GM23338 (cell line): ENCODE data around the gene ADAMTSL5. TPM values are rescaled to one million over a fixed set of nuclear protein-coding genes. Genes with fewer than 3 reads are reported as not detected.

Experiments used
- ATAC-seq: fragments of 200-7000 bp; cut with Tn5 transposase; 3 replicates; pipeline ENCODE4 v1.9.1; 2020
- DNase-seq: peaks from one replicate; pipeline ENCODE4 v3.0.0-alpha.2; 2015; ENCODE audit warnings: low spot score
- H2AFZ ChIP-seq: fragments of 200-600 bp; sonication (generic); 2 replicates; pipeline ENCODE4 v1.8.0; 2016; ENCODE audit warnings: antibody characterized with exemption, mild to moderate bottlenecking, moderate library complexity
- H3F3A ChIP-seq: fragments of 200-600 bp; sonication (generic); replicated peaks from 2 replicates; pipeline ENCODE4 v1.8.0; 2017; ENCODE audit warnings: antibody characterized with exemption, mixed run types, low read depth
- H3K27ac ChIP-seq: fragments of 200-600 bp; sonication (generic); 2 replicates; pipeline ENCODE4 v1.6.1; 2016; ENCODE audit warnings: low read depth
- H3K27me3 ChIP-seq: fragments of 200-600 bp; sonication (generic); 2 replicates; pipeline ENCODE4 v1.8.0; 2016; ENCODE audit warnings: mild to moderate bottlenecking, mixed run types, moderate library complexity; ENCODE audit not compliant: insufficient read depth
- H3K36me3 ChIP-seq: fragments of 200-600 bp; sonication (generic); 2 replicates; pipeline ENCODE4 v1.8.0; 2016; ENCODE audit warnings: mild to moderate bottlenecking; ENCODE audit not compliant: insufficient read depth
- H3K4me1 ChIP-seq: fragments of 200-600 bp; sonication (generic); 2 replicates; pipeline ENCODE4 v1.8.0; 2016; ENCODE audit warnings: mild to moderate bottlenecking, moderate library complexity; ENCODE audit not compliant: insufficient read depth
- H3K4me2 ChIP-seq: fragments of 200-600 bp; sonication (generic); 2 replicates; pipeline ENCODE4 v1.7.1; 2017; ENCODE audit warnings: mixed run types
- H3K4me3 ChIP-seq: fragments of 200-600 bp; sonication (generic); 2 replicates; pipeline ENCODE4 v1.6.1; 2016; ENCODE audit warnings: mixed run types
- H3K79me2 ChIP-seq: fragments of 200-600 bp; sonication (generic); replicated peaks from 2 replicates; pipeline ENCODE4 v1.8.0; 2017; ENCODE audit warnings: mild to moderate bottlenecking; ENCODE audit not compliant: insufficient read depth
- H3K9me2 ChIP-seq: fragments of 200-600 bp; sonication (generic); 2 replicates; pipeline ENCODE4 v1.8.0; 2017; ENCODE audit not compliant: insufficient read depth
- H4K20me1 ChIP-seq: fragments of 200-600 bp; sonication (generic); replicated peaks from 2 replicates; pipeline ENCODE4 v1.8.0; 2017; ENCODE audit warnings: mild to moderate bottlenecking; ENCODE audit not compliant: insufficient read depth
- H3K27ac Mint-ChIP-seq: 2 replicates; pipeline ENCODE4 v1.8.0; 2020; ENCODE audit warnings: inconsistent platforms, mild to moderate bottlenecking, moderate library complexity, mixed read lengths
- H3K27me3 Mint-ChIP-seq: 3 replicates; pipeline ENCODE4 v1.8.0; 2022; ENCODE audit warnings: low read depth, mild to moderate bottlenecking, moderate library complexity, mixed read lengths, inconsistent platforms; ENCODE audit not compliant: insufficient read depth, poor library complexity
- H3K36me3 Mint-ChIP-seq: 3 replicates; pipeline ENCODE4 v1.8.0; 2021; ENCODE audit warnings: low read depth, mild to moderate bottlenecking, inconsistent platforms, moderate library complexity, mixed read lengths
- H3K4me1 Mint-ChIP-seq: 3 replicates; pipeline ENCODE4 v1.8.0; 2020; ENCODE audit warnings: mild to moderate bottlenecking, inconsistent platforms, mixed read lengths
- H3K4me3 Mint-ChIP-seq: 3 replicates; pipeline ENCODE4 v1.8.0; 2021; ENCODE audit warnings: moderate library complexity, mild to moderate bottlenecking, inconsistent platforms, mixed read lengths
- H3K9me3 Mint-ChIP-seq: 3 replicates; pipeline ENCODE4 v1.8.0; 2020; ENCODE audit warnings: moderate library complexity, mild to moderate bottlenecking, inconsistent platforms, mixed read lengths
- CREB1 ChIP-seq: fragments of 250-450 bp; sonication (Bioruptor Pico); IDR thresholded peaks from 2 replicates; pipeline ENCODE4 v1.5.0; 2020; ENCODE audit warnings: low read depth, mild to moderate bottlenecking, moderate library complexity
- EZH2 ChIP-seq: fragments of 200-600 bp; sonication (generic); IDR thresholded peaks from one replicate; pipeline ENCODE4 v1.8.0; 2017; ENCODE audit warnings: antibody characterized with exemption, mild to moderate bottlenecking, low read depth; ENCODE audit not compliant: unreplicated experiment
- EZH2phosphoT487 ChIP-seq: fragments of 200-600 bp; sonication (generic); IDR thresholded peaks from one replicate; pipeline ENCODE4 v1.8.1; 2018; ENCODE audit warnings: antibody characterized with exemption; ENCODE audit not compliant: unreplicated experiment
- NANOG ChIP-seq: IDR thresholded peaks from 2 replicates; pipeline ENCODE4 v1.6.1; 2016; ENCODE audit warnings: antibody characterized with exemption, borderline replicate concordance
- STAT1 ChIP-seq: IDR thresholded peaks from one replicate; pipeline ENCODE4 v1.6.1; 2016; ENCODE audit warnings: antibody characterized with exemption; ENCODE audit not compliant: unreplicated experiment
- ZNF114 ChIP-seq: fragments of 250-450 bp; sonication (Bioruptor Pico); IDR thresholded peaks from 2 replicates; pipeline ENCODE4 v1.5.0; 2020; ENCODE audit warnings: mild to moderate bottlenecking, moderate library complexity
- polyA plus RNA-seq: library from polyadenylated mRNA; unstranded; fragments of >200 nt; fragmentation: Nextera tagmentation; extraction: Ambion mirVana; gene quantifications from 2 replicates; pipeline ENCODE4 v1.2.1, GENCODE V29; 2016
- total RNA-seq: library from RNA; depleted of rRNA; stranded (reverse); fragments of >200 nt; shearing (Covaris generic); gene quantifications from 2 replicates; pipeline ENCODE4 v1.2.3, GENCODE V29; 2014
- TF ChIP-seq, protein P1 (sequence below): IDR thresholded peaks from one replicate; pipeline ENCODE4 v1.6.1; 2018; ENCODE audit warnings: antibody characterized with exemption; ENCODE audit not compliant: unreplicated experiment
- TF ChIP-seq, protein P2 (sequence below): fragments of 250-450 bp; sonication (Bioruptor Pico); IDR thresholded peaks from 2 replicates; pipeline ENCODE4 v1.5.0; 2020; ENCODE audit warnings: mild to moderate bottlenecking, moderate library complexity

Gene ADAMTSL5
- total and polyA plus RNA-seq, 2 experiments from 2014 or later, result 0.10 to 0.97 TPM

DNA sequence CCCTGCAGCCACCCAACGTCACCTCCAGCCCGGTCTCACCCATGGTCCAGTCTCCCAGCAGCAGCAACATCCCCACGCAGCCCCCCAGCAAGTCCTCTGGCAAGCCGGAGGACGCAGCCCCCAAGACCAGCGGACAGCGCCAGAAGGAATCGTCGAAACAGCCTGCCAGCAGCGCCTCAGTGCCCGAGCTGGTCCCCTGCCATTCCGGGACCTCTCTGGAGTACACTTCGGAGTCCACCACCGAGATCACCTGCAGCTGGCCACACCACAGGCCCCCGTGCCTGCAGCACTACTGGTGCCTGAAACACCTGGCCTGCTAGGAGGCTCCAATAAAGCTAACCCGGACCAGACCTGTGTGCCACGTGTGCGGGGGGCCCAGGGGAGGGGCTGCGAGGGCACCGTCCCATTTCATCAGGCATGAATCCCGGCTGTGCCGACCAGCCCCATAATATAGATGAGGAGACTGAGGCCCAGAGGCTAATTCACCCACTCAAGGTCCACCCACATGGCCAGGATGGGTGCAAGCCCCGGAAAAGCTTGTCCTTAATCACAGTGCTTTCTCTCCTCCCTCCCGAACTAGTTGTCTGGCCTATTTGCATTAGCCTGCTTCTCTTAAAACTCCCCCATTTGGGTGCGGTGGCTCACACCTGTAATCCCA, 15.1 kb downstream of the ADAMTSL5 start:
- peaks cover 19% of the 10 kb centered on the region for H3K27me3 Mint-ChIP-seq
- H3K27me3 ChIP-seq, result peaks cover 4% of the 10 kb centered on the region
- H3K36me3 Mint-ChIP-seq, result no peaks in the 10 kb centered on the region; the same call in 2 of the 3 replicates
- H2AFZ ChIP-seq, result no peak overlapping the region
- peaks cover 15% of the 10 kb centered on the region; the same call in 2 of the 3 replicates for H3K9me3 Mint-ChIP-seq
- H3K4me1 Mint-ChIP-seq, result no peaks in the 10 kb centered on the region
- no peak for DNase-seq
- TF ChIP-seq EZH2, result no peak
- TF ChIP-seq EZH2phosphoT487, result no peak
- H3K27ac ChIP-seq, result no peak overlapping the region
- no peak overlapping the region for H3K27ac Mint-ChIP-seq
- no peaks in the 10 kb centered on the region for H4K20me1 ChIP-seq
- no peak overlapping the region for H3K4me3 Mint-ChIP-seq
- no peaks in the 10 kb centered on the region for H3K79me2 ChIP-seq
- H3K4me3 ChIP-seq, result no peak overlapping the region
- H3K36me3 ChIP-seq, result no peaks in the 10 kb centered on the region
- H3K4me1 ChIP-seq, result 0 out of 2 replicates have a peak, but pooled peaks cover under 1% of the 10 kb centered on the region
- ATAC-seq, result no peak
- no peaks in the 10 kb centered on the region for H3K9me2 ChIP-seq
- no peak overlapping the region for H3K4me2 ChIP-seq
- 0 out of 2 replicates have a peak, but pooled peaks cover 4% of the 10 kb centered on the region for H3F3A ChIP-seq

DNA sequence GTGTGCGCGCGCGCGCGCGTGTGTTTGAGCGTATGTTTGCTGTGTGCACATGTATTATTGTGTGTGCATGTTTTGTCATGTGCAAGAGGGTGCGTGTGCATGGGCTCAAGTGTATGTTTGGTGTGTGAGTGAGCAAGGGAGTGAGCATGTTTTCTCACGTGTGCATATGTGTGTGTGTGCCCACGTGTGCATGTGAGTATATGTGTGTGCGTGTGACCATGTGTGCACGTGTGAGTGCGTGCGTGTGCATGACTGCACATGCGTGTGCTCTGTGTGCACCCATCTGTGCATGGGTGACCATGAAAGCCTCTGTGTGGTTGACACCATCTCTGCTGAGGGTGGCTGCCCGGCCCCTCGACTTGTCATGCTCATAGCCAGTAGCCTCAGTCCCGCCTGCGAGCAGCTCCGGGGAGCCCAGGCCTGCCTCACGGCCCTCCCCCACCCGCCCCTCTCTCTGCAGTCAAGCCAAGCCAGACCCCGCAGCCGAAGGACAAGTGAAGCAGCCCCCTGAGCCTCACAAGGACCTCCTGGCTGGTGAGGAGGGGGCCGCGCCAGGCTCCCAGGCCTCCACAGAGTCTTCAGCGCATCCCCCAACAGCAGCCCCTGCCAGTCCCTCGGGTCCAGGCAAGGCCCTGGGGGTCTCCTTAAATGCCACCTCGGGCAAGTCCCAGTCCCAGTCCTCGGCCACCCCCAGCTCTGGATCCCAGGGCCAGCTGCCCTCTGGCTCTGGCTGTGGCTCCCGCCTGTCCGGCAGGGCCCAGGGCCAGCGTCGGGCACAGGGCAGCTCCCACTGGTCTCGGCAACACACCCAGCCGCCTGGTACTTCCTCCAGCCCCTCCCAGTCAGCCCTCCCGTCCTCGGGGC, 15.9 kb downstream of the ADAMTSL5 start:
- Histone ChIP-seq H3F3A (0 out of 2 replicates have a peak, but pooled peaks cover 4% of the 10 kb centered on the region), H3K4me3 (no peak overlapping the region), H4K20me1 (no peaks in the 10 kb centered on the region), H3K27me3 (peaks cover 7% of the 10 kb centered on the region), H2AFZ (no peak overlapping the region), H3K79me2 (no peaks in the 10 kb centered on the region), H3K4me1 (no peaks in the 10 kb centered on the region), H3K4me2 (no peak overlapping the region), H3K36me3 (no peaks in the 10 kb centered on the region), H3K9me2 (no peaks in the 10 kb centered on the region), H3K27ac (no peak overlapping the region)
- Mint-ChIP-seq H3K9me3 (peaks cover 15% of the 10 kb centered on the region; the same call in 2 of the 3 replicates), H3K4me3 (no peak overlapping the region; the same call in 2 of the 3 replicates), H3K36me3 (no peaks in the 10 kb centered on the region; the same call in 2 of the 3 replicates), H3K27me3 (peaks cover 20% of the 10 kb centered on the region), H3K27ac (no peak overlapping the region), H3K4me1 (peaks cover under 1% of the 10 kb centered on the region; the same call in 2 of the 3 replicates)
- ATAC-seq, result no peak
- no peak for TF ChIP-seq CREB1 (CRISPR knock-in tag)
- no peak for TF ChIP-seq ZNF114 (CRISPR knock-in tag)
- TF ChIP-seq, protein P1, sequence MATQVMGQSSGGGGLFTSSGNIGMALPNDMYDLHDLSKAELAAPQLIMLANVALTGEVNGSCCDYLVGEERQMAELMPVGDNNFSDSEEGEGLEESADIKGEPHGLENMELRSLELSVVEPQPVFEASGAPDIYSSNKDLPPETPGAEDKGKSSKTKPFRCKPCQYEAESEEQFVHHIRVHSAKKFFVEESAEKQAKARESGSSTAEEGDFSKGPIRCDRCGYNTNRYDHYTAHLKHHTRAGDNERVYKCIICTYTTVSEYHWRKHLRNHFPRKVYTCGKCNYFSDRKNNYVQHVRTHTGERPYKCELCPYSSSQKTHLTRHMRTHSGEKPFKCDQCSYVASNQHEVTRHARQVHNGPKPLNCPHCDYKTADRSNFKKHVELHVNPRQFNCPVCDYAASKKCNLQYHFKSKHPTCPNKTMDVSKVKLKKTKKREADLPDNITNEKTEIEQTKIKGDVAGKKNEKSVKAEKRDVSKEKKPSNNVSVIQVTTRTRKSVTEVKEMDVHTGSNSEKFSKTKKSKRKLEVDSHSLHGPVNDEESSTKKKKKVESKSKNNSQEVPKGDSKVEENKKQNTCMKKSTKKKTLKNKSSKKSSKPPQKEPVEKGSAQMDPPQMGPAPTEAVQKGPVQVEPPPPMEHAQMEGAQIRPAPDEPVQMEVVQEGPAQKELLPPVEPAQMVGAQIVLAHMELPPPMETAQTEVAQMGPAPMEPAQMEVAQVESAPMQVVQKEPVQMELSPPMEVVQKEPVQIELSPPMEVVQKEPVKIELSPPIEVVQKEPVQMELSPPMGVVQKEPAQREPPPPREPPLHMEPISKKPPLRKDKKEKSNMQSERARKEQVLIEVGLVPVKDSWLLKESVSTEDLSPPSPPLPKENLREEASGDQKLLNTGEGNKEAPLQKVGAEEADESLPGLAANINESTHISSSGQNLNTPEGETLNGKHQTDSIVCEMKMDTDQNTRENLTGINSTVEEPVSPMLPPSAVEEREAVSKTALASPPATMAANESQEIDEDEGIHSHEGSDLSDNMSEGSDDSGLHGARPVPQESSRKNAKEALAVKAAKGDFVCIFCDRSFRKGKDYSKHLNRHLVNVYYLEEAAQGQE, result no peak
- TF ChIP-seq STAT1, result no peak
- TF ChIP-seq, protein P2, sequence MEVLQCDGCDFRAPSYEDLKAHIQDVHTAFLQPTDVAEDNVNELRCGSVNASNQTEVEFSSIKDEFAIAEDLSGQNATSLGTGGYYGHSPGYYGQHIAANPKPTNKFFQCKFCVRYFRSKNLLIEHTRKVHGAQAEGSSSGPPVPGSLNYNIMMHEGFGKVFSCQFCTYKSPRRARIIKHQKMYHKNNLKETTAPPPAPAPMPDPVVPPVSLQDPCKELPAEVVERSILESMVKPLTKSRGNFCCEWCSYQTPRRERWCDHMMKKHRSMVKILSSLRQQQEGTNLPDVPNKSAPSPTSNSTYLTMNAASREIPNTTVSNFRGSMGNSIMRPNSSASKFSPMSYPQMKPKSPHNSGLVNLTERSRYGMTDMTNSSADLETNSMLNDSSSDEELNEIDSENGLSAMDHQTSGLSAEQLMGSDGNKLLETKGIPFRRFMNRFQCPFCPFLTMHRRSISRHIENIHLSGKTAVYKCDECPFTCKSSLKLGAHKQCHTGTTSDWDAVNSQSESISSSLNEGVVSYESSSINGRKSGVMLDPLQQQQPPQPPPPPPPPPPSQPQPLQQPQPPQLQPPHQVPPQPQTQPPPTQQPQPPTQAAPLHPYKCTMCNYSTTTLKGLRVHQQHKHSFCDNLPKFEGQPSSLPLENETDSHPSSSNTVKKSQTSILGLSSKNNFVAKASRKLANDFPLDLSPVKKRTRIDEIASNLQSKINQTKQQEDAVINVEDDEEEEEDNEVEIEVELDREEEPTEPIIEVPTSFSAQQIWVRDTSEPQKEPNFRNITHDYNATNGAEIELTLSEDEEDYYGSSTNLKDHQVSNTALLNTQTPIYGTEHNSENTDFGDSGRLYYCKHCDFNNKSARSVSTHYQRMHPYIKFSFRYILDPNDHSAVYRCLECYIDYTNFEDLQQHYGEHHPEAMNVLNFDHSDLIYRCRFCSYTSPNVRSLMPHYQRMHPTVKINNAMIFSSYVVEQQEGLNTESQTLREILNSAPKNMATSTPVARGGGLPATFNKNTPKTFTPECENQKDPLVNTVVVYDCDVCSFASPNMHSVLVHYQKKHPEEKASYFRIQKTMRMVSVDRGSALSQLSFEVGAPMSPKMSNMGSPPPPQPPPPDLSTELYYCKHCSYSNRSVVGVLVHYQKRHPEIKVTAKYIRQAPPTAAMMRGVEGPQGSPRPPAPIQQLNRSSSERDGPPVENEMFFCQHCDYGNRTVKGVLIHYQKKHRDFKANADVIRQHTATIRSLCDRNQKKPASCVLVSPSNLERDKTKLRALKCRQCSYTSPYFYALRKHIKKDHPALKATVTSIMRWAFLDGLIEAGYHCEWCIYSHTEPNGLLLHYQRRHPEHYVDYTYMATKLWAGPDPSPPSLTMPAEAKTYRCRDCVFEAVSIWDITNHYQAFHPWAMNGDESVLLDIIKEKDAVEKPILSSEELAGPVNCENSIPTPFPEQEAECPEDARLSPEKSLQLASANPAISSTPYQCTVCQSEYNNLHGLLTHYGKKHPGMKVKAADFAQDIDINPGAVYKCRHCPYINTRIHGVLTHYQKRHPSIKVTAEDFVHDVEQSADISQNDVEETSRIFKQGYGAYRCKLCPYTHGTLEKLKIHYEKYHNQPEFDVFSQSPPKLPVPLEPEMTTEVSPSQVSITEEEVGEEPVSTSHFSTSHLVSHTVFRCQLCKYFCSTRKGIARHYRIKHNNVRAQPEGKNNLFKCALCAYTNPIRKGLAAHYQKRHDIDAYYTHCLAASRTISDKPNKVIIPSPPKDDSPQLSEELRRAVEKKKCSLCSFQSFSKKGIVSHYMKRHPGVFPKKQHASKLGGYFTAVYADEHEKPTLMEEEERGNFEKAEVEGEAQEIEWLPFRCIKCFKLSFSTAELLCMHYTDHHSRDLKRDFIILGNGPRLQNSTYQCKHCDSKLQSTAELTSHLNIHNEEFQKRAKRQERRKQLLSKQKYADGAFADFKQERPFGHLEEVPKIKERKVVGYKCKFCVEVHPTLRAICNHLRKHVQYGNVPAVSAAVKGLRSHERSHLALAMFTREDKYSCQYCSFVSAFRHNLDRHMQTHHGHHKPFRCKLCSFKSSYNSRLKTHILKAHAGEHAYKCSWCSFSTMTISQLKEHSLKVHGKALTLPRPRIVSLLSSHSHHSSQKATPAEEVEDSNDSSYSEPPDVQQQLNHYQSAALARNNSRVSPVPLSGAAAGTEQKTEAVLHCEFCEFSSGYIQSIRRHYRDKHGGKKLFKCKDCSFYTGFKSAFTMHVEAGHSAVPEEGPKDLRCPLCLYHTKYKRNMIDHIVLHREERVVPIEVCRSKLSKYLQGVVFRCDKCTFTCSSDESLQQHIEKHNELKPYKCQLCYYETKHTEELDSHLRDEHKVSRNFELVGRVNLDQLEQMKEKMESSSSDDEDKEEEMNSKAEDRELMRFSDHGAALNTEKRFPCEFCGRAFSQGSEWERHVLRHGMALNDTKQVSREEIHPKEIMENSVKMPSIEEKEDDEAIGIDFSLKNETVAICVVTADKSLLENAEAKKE, result no peak
- TF ChIP-seq EZH2, result no peak
- no peak for TF ChIP-seq NANOG
- DNase-seq, result no peak
